LNCaP clone FGC (cell line): ENCODE data around the gene SAT1.

Experiments used
- DNase-seq: peaks from one replicate; pipeline ENCODE4 v3.0.0-alpha.2; 2011; ENCODE audit warnings: low read depth
- H3K4me3 ChIP-seq: 2 replicates; pipeline ENCODE4 v1.5.1; 2011; ENCODE audit warnings: mild to moderate bottlenecking, low read depth, low read length, control low read depth
- CTCF ChIP-seq: IDR thresholded peaks from 2 replicates; pipeline ENCODE4 v1.5.1; 2012; ENCODE audit warnings: mild to moderate bottlenecking; ENCODE audit not compliant: control insufficient read depth, insufficient read depth; ENCODE audit errors: extremely low read depth

Gene SAT1

GRCh38 chrX:23805389-23805788, 22.4 kb downstream of the SAT1 start:
- no peak overlapping the region for H3K4me3 ChIP-seq
- no peak for DNase-seq
- no peak for TF ChIP-seq CTCF

DNA sequence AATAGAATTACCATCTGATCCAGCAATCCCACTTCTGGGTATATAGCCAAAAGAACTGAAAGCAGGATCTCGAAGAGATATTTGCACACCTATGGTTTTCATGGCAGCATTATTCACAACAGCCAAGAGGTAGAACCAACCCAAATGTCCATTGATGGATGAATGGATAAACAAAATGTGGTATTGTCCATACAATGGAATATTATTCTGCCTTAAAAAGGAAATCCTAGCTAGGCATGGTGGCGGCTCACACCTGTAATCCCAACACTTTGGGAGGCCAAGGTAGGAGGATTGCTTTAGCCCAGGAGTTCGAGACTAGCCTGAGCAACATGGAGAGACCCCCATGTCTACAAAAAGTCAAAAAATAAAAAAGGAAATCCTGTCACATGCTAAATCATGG, 27.3 kb downstream of the SAT1 start:
- H3K4me3 ChIP-seq, result no peak overlapping the region
- DNase-seq, result no peak
- no peak for TF ChIP-seq CTCF

DNA sequence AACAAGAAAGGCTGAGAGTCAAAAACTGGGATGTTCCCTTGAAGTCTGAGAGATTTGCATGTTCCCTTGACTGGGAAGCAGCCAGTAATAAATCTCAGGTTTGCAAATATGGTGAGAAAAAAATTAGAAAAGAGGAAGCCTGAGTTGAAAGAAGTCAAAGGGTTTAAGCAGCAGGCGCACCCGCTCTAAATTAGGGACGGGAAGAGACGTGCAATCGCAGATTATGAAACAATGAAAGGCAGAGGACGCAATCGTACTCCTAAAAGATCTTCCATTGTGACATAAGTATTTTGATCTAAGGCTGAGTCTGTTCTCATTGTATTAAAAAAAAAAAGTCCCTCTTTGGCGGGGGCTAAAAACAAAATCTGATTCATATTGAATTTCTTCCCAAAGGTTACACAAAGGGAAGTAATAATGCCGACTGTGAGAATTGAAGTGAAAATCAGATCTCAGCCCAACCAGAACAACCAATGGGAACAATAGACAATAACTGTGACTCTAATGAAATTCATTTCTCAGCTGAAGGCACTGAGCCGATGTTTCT, 28.2 kb downstream of the SAT1 start:
- no peak overlapping the region for H3K4me3 ChIP-seq
- no peak for DNase-seq
- TF ChIP-seq CTCF, result no peak

GRCh38 chrX:23811656-23812055, 28.7 kb downstream of the SAT1 start:
- TF ChIP-seq CTCF, result no peak
- no peak for DNase-seq
- H3K4me3 ChIP-seq, result no peak overlapping the region

- no peak for DNase-seq
- no peak overlapping the region for H3K4me3 ChIP-seq
- TF ChIP-seq CTCF, result no peak
Measured at GRCh38 chrX:23813808-23814207, 30.8 kb downstream of the SAT1 start.

GRCh38 chrX:23815376-23815775, 32.4 kb downstream of the SAT1 start:
- TF ChIP-seq CTCF, result no peak
- DNase-seq, result no peak
- no peak overlapping the region for H3K4me3 ChIP-seq

DNA sequence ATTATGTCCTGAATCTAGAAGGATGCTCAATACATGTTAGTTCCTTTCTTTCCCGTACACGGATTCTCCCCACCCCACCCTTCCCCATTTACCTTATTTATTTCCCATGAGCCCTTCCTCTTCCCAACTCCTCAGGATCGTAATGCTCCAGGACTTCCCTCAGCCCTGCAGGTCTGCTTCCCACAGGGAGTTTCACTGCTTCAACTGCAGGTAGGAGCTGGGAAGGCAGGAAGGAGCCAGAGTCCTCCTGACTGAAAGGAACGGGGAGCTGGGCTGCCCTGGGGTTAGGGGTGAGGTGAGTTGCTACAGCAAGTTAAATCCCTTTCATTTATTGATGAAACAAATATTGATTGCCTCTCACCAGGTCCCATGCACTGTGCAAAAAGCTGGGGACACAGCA, 33.2 kb downstream of the SAT1 start:
- no peak for DNase-seq
- no peak overlapping the region for H3K4me3 ChIP-seq

More for the DNA sequence above, 33.2 kb downstream of the SAT1 start:
- no peak for TF ChIP-seq CTCF
